Stomach (tissue), 9 donors: ENCODE measurements around the gene CFAP97D2. TPM values are rescaled to one million over a fixed set of nuclear protein-coding genes. Genes with fewer than 3 reads are reported as not detected.

Experiments
- DNase-seq, 2 donors: peaks; one replicate each; pipeline versions ENCODE4 v3.0.0 to v3.0.0-alpha.2; 2013 to 2019
- H3K27ac ChIP-seq, 5 donors: fragments of 200-600 bp in 4 of 5; sonication (generic) in 4 of 5; one replicate each; pipeline ENCODE4 v1.5.1; 2013 to 2019; ENCODE audit warnings: mild to moderate bottlenecking in 1 of 5, moderate library complexity in 1 of 5
- H3K27me3 ChIP-seq, 3 donors: fragments of 200-600 bp; sonication (generic); one replicate each; pipeline ENCODE4 v1.5.1; 2017 to 2019; ENCODE audit warnings: mixed run types in 1 of 3
- H3K36me3 ChIP-seq, 4 donors: fragments of 200-600 bp; sonication (generic); 1 replicate in 3 of 4; 2 replicates in 1 of 4; pipeline ENCODE4 v1.5.1; 2016 to 2019
- H3K4me1 ChIP-seq, 4 donors: fragments of 200-600 bp; sonication (generic); one replicate each; pipeline ENCODE4 v1.5.1; 2016 to 2019
- H3K4me3 ChIP-seq, 4 donors: fragments of 200-600 bp; sonication (generic) in 3 of 4; one replicate each; pipeline ENCODE4 v1.5.1; 2016 to 2019; ENCODE audit warnings: mild to moderate bottlenecking in 1 of 4
- H3K9me3 ChIP-seq, 4 donors: fragments of 200-600 bp; sonication (generic); one replicate each; pipeline ENCODE4 v1.5.1; 2016 to 2019
- CTCF ChIP-seq, 7 experiments: fragments of 450-650 bp in 4 of 7; fragments of 200-600 bp in 3 of 7; sonication (generic) in 3 of 7; IDR thresholded peaks; one replicate each; pipeline ENCODE4 v1.5.1; 2016 to 2019; ENCODE audit warnings: antibody characterized with exemption in 7 of 7, control low read depth in 2 of 7, mild to moderate bottlenecking in 1 of 7
- EP300 ChIP-seq: sonication (generic); formaldehyde crosslinking; IDR thresholded peaks from one replicate; pipeline ENCODE4 v1.6.1; 2017; ENCODE audit warnings: antibody characterized with exemption
- POLR2A ChIP-seq, 4 donors: fragments of 450-650 bp; IDR thresholded peaks; one replicate each; pipeline ENCODE4 v1.6.1; 2016; ENCODE audit warnings: antibody characterized with exemption in 4 of 4, control low read depth in 2 of 4, mild to moderate bottlenecking in 1 of 4, moderate library complexity in 1 of 4
- POLR2AphosphoS5 ChIP-seq, 3 donors: sonication (generic); formaldehyde crosslinking; IDR thresholded peaks; one replicate each; pipeline ENCODE4 v1.6.1; 2016; ENCODE audit warnings: antibody characterized with exemption in 3 of 3
- WGBS, 5 donors: extraction: QIAGEN DNeasy Blood & Tissue Kit in 3 of 5; methylation state at CpG; one replicate each; pipeline versions ENCODE4 v1.1.5 to v1.1.7; 2013 to 2018; 5-methylcytosine and 5-hydroxymethylcytosine counted together
- intact Hi-C: fragments of 100-400 bp; cut with DNase I; formaldehyde crosslinking; loops from one replicate; pipeline ENCODE4 v1.15.1; 2023; ENCODE audit warnings: low total_unique reads
- polyA plus RNA-seq, 3 donors: library from polyadenylated mRNA; stranded (reverse); fragments of 200-250 nt; gene quantifications; one replicate each; pipeline ENCODE4 v1.2.3, GENCODE V29; 2013
- total RNA-seq, 5 donors: library from RNA; depleted of rRNA; stranded (reverse); fragments of >200 nt; gene quantifications; one replicate each; pipeline versions ENCODE4 v1.1.0 to v1.2.3, GENCODE V29; 2014 to 2016
- donor health status: healthy with polysubstance abuse.
- donor health status: Bipolar disorder and iron deficiency.
- donor health status: healthy.

Gene CFAP97D2
- total and polyA plus RNA-seq, 8 donors = not detected

GRCh38 chr13:114213980-114214379 lies 34.9 kb downstream of the CFAP97D2 start:
- WGBS, 5 donors = 67 to 91% (median 76%) methylated on average over 7 of the region's 7 CpGs
- intact Hi-C loops = no loop called here
- H3K4me3 ChIP-seq = no peak overlapping the region
- no peaks in the 10 kb centered on the region for H3K9me3 ChIP-seq
- H3K27me3 ChIP-seq = peaks cover 0 to 26% (median 9%) of the 10 kb centered on the region in 3 donors
- TF ChIP-seq POLR2AphosphoS5 (IDR thresholded peaks at IDR 0.05) (no peak), POLR2A (IDR thresholded peaks at IDR 0.05) (no peak), CTCF (IDR thresholded peaks at IDR 0.05) (no peak)
- H3K36me3 ChIP-seq = no peaks in the 10 kb centered on the region
- H3K27ac ChIP-seq = no peak overlapping the region
- no peaks in the 10 kb centered on the region for H3K4me1 ChIP-seq
- DNase-seq = no peak

- H3K36me3 ChIP-seq = no peaks in the 10 kb centered on the region
- intact Hi-C loops = no loop called here
- peaks cover 0 to 3% (median 0%) of the 10 kb centered on the region in 4 donors for H3K4me1 ChIP-seq
- H3K27me3 ChIP-seq = no peaks in the 10 kb centered on the region
- H3K27ac ChIP-seq = no peak overlapping the region
- no peak overlapping the region for H3K4me3 ChIP-seq
- TF ChIP-seq POLR2AphosphoS5 (IDR thresholded peaks at IDR 0.05) (no peak), POLR2A (IDR thresholded peaks at IDR 0.05) (no peak), EP300 (no peak), CTCF (IDR thresholded peaks at IDR 0.05) (no peak)
- 29 to 51% (median 43%) methylated on average over 3 of the region's 3 CpGs for WGBS, 5 donors
- H3K9me3 ChIP-seq = no peaks in the 10 kb centered on the region
- DNase-seq = no peak
These were observed 40.3 kb downstream of the CFAP97D2 start for GRCh38 chr13:114219392-114219791.

- H3K27me3 ChIP-seq = peaks cover 0 to 7% (median 0%) of the 10 kb centered on the region in 3 donors
- DNase-seq = peak in 1 of 2 donors; percentile 65
- intact Hi-C loops = no loop called here
These were observed 43.5 kb downstream of the CFAP97D2 start for GRCh38 chr13:114222461-114222968.

GRCh38 chr13:114224201-114224600 lies 45.1 kb downstream of the CFAP97D2 start:
- no peaks in the 10 kb centered on the region for H3K36me3 ChIP-seq

More at GRCh38 chr13:114222461-114222968, 43.5 kb downstream of the CFAP97D2 start:
- Histone ChIP-seq H3K4me3 (no peak overlapping the region), H3K4me1 (peaks cover 0 to 20% (median 6%) of the 10 kb centered on the region in 4 donors), H3K36me3 (no peaks in the 10 kb centered on the region), H3K27ac (peak overlapping the region in 1 of 5 donors; percentile 34), H3K9me3 (no peaks in the 10 kb centered on the region)
- no peak for TF ChIP-seq CTCF (IDR thresholded peaks at IDR 0.05)
- no peak for TF ChIP-seq POLR2AphosphoS5 (IDR thresholded peaks at IDR 0.05)
- WGBS, 5 donors = 34 to 44% (median 38%) methylated on average over 8 to 9 of the region's 9 CpGs

GRCh38 chr13:114225610-114226009 lies 46.6 kb downstream of the CFAP97D2 start:
- peaks cover 0 to 35% (median 21%) of the 10 kb centered on the region in 3 donors for H3K27me3 ChIP-seq
- H3K27ac ChIP-seq = no peak overlapping the region
- H3K36me3 ChIP-seq = no peaks in the 10 kb centered on the region
- no peaks in the 10 kb centered on the region for H3K9me3 ChIP-seq
- 67 to 80% (median 77%) methylated on average over 8 of the region's 8 CpGs for WGBS, 5 donors
- intact Hi-C loops = loop anchor here (5.0 kb wide), 1 partner anchor 273 kb away; no protein-coding TSS in a partner anchor
- no peak overlapping the region for H3K4me3 ChIP-seq
- DNase-seq = no peak
- no peak for TF ChIP-seq POLR2AphosphoS5 (IDR thresholded peaks at IDR 0.05)
- peaks cover 0 to 20% (median 6%) of the 10 kb centered on the region in 4 donors for H3K4me1 ChIP-seq

More at GRCh38 chr13:114224201-114224600, 45.1 kb downstream of the CFAP97D2 start:
- H3K9me3 ChIP-seq = no peaks in the 10 kb centered on the region
- intact Hi-C loops = no loop called here
- no peak overlapping the region for H3K4me3 ChIP-seq
- H3K27ac ChIP-seq = no peak overlapping the region
- TF ChIP-seq EP300 = no peak
- DNase-seq = no peak
- peaks cover 0 to 21% (median 7%) of the 10 kb centered on the region in 3 donors for H3K27me3 ChIP-seq
- WGBS, 5 donors = 85 to 94% (median 91%) methylated on average over 13 of the region's 13 CpGs
- H3K4me1 ChIP-seq = peaks cover 0 to 20% (median 6%) of the 10 kb centered on the region in 4 donors
